ENCODE data around the gene SPATA3.

DNA sequence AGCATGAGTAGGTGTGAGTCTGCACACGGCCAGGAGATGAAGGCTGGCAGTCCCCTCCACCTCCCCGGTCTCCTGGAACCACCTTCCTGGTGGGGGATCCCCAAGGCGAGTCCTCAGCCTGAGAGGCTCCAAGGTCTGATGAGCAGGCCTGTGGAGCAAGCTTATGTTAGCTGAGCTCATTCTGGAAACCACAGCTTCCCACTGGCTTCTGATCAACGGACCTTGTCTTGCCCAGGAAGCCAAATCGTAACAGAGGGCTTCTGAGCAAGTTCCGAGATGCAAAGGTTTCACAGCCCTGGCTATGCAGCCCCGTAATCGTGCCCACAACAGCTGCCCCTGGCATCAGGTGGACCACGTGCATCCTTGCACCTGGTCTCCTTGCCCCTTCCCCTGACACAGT is 42.1 kb upstream of the SPATA3 start:
- TF ChIP-seq, protein P1, sequence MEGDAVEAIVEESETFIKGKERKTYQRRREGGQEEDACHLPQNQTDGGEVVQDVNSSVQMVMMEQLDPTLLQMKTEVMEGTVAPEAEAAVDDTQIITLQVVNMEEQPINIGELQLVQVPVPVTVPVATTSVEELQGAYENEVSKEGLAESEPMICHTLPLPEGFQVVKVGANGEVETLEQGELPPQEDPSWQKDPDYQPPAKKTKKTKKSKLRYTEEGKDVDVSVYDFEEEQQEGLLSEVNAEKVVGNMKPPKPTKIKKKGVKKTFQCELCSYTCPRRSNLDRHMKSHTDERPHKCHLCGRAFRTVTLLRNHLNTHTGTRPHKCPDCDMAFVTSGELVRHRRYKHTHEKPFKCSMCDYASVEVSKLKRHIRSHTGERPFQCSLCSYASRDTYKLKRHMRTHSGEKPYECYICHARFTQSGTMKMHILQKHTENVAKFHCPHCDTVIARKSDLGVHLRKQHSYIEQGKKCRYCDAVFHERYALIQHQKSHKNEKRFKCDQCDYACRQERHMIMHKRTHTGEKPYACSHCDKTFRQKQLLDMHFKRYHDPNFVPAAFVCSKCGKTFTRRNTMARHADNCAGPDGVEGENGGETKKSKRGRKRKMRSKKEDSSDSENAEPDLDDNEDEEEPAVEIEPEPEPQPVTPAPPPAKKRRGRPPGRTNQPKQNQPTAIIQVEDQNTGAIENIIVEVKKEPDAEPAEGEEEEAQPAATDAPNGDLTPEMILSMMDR (IDR thresholded peaks at IDR 0.05; ENCODE audit: low read depth, low read length, poor library complexity, severe bottlenecking), result no peak
- no peak for TF ChIP-seq EZH2phosphoT487 (IDR thresholded peaks at IDR 0.05; ENCODE audit: borderline replicate concordance, low read length)

Data from DOHH2 (cell line).